GM13976 (cell line): ENCODE data around the gene MXI1.

Experiments used
- DNase-seq: peaks from one replicate; pipeline ENCODE4 v3.0.0; 2012; ENCODE audit warnings: low spot score
- in situ Hi-C: fragments of 300-500 bp; cut with MboI; formaldehyde crosslinking; loops from one replicate; pipeline ENCODE4 v1.12.0; 2022; ENCODE audit warnings: low sequenced_read_pairs, mixed read lengths, inconsistent platforms; ENCODE audit not compliant: unreplicated experiment
- TF ChIP-seq, protein P1 (sequence below): IDR thresholded peaks from 2 replicates; pipeline ENCODE4 v1.5.1; 2012; ENCODE audit warnings: borderline replicate concordance, mild to moderate bottlenecking; ENCODE audit not compliant: insufficient read depth; ENCODE audit errors: extremely low read depth, missing control alignments, control extremely low read depth

MXI1 gene

DNA sequence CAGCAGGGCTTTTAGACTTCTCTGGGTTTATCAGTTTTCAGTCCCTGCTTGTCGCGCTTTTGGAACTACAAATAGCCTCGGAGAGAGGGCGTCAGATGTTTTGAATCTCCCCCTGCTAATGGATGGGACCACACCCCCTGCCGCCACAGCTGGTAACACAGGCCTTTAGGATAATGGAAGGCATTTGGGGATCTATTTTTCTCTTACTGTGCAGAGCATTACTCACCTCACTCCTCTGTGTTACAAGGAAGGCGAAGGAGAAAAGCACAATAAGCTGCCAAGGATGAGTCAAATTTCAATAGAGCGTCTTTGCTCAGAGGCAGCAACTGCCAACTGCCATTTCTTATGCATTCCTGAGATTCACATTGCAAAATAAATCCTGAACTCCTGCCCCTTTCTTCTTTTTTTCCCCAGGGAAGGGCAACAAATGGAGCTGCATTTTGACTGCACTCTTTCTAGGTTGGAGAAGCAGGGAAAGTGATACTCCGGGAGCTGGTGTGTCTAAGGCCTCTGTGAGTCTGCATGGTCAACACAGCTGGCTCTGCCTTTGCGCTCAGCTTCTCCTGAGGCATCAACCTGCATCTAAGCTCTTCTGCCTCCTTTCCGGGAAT lies 128.8 kb downstream of the MXI1 start:
- TF ChIP-seq, protein P1, sequence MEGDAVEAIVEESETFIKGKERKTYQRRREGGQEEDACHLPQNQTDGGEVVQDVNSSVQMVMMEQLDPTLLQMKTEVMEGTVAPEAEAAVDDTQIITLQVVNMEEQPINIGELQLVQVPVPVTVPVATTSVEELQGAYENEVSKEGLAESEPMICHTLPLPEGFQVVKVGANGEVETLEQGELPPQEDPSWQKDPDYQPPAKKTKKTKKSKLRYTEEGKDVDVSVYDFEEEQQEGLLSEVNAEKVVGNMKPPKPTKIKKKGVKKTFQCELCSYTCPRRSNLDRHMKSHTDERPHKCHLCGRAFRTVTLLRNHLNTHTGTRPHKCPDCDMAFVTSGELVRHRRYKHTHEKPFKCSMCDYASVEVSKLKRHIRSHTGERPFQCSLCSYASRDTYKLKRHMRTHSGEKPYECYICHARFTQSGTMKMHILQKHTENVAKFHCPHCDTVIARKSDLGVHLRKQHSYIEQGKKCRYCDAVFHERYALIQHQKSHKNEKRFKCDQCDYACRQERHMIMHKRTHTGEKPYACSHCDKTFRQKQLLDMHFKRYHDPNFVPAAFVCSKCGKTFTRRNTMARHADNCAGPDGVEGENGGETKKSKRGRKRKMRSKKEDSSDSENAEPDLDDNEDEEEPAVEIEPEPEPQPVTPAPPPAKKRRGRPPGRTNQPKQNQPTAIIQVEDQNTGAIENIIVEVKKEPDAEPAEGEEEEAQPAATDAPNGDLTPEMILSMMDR: no peak
- DNase-seq: no peak
- in situ Hi-C loops: no loop called here
